Measurements from ENCODE around the gene CDK11B. TPM values are rescaled to one million over a fixed set of nuclear protein-coding genes. Genes with fewer than 3 reads are reported as not detected.
A peak's percentile ranks its signal among the peaks of the same experiment; 100 is the strongest.

The CDK11B gene
- total RNA-seq, 2 donors from 2014 or later = 17.0 to 18.8 TPM

DNA sequence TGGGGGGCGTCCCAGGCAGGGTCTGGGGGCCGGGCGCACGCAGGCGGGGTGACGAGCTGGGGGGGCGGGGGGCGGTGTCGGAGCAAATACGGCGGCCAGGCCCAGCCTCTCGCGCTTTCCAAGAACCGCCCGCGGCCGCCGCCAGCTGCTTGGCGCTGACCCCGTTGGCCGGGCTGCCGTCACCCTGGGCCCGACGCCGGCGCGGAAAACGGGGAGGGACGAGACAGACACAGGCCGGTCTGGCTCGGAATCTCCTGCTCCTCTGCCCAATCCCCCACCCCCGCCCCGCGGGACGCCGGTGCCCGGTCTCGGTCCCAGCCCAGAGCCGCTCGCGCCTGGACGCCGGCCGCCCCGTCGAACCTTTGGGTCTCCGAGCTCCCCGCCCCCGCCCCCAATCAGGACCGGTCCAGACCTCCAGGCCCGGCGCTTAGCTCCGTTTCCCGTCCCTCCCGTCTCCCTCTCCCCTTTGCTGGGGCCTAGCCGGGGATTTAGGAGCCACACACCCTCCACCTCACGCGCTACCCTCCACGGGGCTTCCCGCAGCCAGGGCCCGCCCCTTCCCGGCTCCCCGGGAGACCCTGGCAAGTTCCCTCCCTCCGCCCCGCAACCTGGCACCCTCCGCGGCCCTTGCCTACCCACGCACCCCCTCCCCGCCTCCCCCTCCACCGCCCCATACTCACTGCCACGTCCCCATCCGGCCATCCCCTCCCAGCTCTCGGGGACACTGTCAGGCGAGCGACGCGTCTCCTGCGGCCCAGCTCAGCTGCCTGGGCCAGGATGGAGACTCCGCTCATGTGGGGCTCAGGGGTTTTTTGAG lies 27.6 kb downstream of the CDK11B start:
- intact Hi-C loops (cut with DNase I) = no loop called here
- DNase-seq (peak; percentile 80), ATAC-seq (peak; percentile 54 to 71)

DNA sequence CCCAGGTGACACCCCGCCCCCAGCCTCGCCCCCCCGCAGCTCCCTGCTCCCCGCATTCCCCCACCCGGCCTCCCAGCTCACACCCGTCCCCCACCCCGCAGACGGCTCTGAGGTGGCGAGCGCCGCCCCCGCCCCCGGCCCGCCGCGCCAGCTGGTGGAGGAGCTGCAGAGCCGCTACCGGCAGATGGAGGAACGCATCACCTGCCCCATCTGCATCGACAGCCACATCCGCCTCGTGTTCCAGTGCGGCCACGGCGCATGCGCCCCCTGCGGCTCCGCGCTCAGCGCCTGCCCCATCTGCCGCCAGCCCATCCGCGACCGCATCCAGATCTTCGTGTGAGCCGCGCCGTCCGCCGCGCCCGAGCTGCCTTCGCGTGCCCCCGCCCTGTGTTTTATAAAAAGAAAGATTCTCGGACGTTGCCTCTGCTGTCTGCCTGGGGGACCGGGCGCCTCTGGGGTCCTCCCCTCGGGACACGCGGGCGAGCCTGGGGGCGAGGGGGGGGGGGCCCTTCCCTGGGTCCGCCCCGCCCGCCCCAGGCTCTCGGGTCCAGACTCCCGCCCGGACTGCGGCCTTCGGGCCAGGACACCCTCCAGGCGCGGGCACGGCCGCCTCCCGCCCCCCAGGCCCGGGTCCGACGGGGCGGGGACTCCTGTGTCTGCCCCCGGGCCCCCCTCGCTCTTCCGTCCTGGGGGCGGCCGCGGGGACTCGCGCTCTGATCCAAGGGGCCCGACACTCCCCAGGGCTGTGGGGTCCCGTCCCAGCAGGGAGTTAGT lies 28.4 kb downstream of the CDK11B start:
- DNase-seq (peak; percentile 83), ATAC-seq (peak; percentile 24 to 52)
- intact Hi-C loops (cut with DNase I) = no loop called here

DNA sequence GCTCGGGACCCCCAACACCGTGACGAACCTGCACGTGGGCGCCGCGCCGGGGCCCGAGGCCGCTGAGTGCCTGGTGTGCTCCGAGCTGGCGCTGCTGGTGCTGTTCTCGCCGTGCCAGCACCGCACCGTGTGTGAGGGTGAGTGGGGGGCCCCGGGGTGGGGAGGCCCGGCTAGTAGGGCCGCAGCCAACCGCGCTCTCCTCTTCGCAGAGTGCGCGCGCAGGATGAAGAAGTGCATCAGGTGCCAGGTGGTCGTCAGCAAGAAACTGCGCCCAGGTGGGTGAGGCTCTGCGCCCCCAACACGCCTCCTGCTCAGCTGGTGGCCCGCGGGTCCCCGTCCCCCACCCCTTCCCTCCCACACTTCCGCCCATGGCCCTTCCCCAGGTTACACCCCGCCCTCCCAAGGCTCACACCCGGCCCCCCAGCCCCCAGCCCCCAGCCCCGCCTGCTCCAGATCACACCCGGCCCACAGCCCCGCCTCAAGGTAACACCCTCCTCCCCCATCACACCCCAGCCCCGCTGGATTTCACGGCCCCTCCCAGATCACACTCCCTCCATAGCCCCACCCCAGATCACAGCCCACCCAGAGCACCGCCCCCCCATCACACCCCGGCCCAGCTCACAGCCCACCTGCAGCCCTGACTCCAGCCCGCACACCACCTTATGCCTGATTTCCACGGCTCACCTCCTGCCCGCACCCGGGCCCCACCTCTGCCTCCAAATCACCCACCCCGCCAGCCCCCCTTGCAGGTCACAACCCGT lies 29.2 kb downstream of the CDK11B start:
- intact Hi-C loops (cut with DNase I) = no loop called here
- ATAC-seq = peak in 1 of 2 donors; percentile 2
- DNase-seq = peak; percentile 35

DNA sequence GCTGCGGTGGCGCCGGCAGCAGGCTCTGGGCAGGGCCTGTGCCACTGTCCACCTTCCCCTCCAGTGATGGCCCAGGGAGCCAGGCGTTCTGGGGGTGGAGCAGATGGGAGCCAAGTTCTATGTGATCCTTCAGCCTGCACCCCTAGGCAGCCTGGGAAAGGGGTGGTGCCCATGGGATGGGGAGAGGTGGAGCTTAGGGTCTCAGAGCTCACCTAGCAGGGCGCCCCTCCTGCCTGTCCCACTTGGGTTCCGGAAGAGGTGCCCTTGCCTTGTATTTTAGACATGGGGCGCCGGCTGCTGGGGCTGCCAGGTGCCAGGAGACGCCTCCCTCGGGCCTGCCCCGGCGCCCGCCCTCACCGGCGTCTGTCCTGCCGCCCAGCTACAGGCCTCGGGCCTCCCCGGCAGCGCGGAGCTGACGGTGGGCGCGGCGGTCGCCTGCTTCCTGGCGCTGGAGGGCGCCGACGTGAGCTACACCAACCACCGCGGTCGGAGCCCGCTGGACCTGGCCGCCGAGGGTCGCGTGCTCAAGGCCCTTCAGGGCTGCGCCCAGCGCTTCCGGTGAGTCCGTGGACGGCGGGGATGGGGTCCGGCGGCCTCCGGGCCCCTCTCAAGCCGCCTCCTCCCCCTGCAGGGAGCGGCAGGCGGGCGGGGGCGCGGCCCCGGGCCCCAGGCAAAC lies 29.9 kb downstream of the CDK11B start:
- DNase-seq (no peak), ATAC-seq (no peak)
- intact Hi-C loops (cut with DNase I) = no loop called here

DNA sequence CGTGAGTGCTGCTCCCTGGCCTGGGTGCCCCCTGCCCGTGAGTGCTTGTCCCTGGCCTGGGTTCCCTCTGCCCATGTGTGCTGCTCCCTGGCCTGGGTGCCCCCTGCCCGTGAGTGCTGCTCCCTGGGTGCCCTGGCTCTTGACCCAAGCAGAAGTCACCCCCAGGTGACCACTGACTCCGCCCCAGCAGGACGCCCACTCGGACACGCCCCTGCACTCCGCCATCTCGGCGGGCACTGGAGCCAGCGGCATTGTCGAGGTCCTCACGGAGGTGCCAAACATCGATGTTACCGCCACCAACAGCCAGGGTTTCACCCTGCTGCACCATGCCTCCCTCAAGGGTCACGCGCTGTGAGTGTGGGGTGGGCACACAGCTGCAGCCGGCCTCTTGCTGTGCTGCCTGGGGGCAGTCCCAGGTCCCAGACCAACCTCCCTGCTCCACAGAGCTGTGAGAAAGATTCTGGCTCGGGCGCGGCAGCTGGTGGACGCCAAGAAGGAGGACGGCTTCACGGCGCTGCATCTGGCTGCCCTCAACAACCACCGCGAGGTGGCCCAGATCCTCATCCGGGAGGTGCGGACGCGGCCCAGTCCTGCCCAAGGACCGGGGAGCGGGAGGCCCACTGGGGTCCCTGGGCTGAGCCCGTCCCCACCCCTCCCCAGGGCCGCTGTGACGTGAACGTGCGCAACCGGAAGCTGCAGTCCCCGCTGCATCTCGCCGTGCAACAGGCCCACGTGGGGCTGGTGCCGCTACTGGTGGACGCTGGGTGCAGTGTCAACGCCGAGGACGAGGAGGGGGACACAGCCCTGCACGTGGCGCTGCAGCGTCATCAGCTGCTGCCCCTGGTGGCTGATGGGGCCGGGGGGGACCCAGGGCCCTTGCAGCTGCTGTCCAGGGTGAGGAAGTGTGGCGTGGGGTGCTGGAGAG lies 30.7 kb downstream of the CDK11B start:
- DNase-seq (no peak), ATAC-seq (no peak)
- intact Hi-C loops (cut with DNase I) = no loop called here

DNA sequence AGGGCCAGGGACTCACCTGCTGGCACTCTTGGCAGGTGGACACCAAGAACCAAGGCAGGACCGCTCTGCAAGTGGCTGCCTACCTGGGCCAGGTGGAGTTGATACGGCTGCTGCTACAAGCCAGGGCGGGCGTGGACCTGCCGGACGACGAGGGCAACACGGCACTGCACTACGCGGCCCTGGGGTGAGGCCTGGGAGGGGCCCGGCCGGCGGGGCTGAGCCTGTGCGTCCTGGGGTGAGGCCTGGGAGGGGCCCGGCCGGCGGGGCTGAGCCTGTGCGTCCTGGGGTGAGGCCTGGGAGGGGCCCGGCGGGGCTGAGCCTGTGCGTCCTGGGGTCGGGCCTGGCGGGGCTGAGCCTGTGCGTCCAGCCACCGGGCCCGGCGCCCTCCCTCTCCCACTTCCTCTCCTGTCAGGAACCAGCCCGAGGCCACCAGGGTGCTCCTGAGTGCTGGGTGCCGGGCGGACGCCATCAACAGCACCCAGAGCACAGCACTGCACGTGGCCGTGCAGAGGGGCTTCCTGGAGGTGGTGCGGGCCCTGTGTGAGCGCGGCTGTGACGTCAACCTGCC lies 31.5 kb downstream of the CDK11B start:
- ATAC-seq (no peak), DNase-seq (no peak)
- intact Hi-C loops (cut with DNase I) = no loop called here

DNA sequence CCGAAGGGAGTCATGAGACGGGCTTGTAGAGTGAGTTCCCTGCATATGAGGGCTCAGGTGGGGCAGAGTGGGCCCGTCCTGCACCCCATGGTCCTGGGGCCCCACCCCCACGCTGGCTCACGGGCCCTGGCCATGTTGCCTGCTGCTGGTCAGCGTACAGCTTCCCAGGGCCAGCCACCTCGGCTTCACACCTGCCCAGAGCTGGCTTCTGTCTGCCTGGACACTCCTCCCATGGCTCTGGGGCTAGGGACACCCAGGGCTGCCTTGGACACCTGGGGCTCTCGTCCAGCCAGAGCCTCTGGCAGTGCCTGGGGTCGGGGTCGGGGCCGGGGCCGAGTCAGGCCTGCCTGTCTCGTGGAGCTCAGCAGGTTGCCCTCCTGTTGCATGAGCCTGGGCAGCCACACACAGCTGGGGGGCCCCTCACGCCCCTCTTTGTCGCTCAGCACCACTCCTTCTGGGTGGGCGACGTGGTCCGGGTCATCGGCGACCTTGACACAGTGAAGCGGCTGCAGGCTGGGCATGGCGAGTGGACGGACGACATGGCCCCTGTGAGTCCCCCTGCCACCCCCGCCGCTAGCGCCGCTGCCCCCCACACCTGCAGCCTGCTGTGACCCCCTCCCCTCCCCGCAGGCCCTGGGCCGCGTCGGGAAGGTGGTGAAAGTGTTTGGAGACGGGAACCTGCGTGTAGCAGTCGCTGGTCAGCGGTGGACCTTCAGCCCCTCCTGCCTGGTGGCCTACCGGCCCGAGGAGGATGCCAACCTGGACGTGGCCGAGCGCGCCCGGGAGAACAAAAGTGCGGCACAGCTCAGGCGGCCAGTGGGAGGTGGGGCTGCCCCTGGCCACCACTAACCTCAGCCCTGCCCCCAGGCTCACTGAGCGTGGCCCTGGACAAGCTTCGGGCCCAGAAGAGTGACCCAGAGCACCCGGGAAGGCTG lies 32.3 kb downstream of the CDK11B start:
- DNase-seq (no peak), ATAC-seq (no peak)
- intact Hi-C loops (cut with DNase I) = no loop called here

DNA sequence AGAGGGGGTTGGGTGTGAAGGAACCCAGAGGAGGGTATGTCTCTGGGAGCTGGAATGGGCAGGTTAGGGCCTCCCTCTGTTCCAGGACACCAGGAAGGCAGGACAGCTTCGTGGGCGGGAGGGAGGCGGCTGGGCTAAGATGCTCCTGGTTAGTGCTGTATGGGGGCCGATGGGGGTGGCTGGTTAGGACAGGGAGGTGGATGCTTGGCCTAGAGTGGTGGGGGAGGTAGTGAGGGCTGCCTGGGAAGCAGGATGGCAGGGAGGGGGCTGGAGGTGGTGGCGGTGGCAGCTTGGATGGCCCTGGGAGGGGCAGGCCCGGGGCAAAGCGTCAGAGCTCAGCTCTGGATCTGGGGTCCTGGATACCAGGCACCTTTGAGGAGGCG lies 33.0 kb downstream of the CDK11B start:
- ATAC-seq (no peak), DNase-seq (no peak)
- intact Hi-C loops (cut with DNase I) = no loop called here

DNA sequence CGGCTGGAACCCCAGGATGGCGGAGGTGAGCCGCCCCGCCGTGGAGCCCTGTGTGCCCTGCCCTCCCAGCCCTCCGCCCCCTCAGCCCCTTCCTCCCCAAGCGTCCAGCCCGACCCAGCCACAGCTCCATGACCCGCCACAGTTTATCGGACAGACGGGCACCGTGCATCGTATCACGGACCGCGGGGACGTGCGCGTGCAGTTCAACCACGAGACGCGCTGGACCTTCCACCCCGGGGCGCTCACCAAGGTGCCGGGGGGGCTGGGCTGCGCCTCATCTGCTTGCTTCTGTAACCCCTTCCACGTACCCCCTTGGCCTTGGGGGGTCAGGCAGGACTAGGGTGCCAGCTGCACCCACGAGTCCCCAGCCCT lies 33.4 kb downstream of the CDK11B start:
- no peak for DNase-seq
- intact Hi-C loops (cut with DNase I) = no loop called here
- ATAC-seq = no peak

DNA sequence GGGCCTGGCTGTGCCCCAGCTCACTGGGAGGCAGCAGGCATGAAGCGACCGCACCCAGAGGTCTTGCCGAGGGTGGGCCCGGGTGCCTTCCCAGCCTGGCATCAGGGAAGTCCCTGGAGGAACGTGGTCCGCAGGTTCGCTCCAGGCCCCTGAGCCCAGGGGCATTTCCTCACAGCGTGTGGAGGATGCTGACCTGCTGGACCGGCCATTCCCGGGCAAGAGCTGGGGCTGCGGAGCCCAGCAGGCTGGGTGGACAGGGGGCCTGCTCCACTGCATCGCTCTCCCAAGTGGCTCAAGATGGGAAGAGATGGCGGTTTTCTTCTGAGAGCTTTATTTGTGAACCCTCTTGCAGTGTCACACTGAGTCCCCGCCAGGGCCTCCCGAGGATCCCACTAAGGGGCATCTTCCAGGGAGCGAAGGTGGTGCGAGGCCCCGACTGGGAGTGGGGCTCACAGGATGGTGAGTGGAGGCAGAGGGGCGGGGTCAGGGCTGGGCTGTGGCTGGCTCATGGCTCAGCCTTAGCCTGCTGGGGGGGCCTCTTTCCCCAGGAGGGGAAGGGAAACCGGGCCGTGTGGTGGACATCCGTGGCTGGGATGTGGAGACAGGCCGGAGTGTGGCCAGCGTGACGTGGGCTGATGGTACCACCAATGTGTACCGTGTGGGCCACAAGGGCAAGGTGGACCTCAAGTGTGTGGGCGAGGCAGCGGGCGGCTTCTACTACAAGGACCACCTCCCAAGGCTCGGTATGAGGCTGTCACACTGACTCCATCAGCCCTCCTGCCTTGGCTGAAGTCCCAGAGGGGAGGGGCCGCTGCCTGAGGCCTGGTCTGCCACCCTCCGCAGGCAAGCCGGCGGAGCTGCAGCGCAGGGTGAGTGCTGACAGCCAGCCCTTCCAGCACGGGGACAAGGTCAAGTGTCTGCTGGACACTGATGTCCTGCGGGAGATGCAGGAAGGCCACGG lies 34.1 kb downstream of the CDK11B start:
- intact Hi-C loops (cut with DNase I) = no loop called here
- ATAC-seq (peak; percentile 32 to 63), DNase-seq (peak; percentile 65)

DNA sequence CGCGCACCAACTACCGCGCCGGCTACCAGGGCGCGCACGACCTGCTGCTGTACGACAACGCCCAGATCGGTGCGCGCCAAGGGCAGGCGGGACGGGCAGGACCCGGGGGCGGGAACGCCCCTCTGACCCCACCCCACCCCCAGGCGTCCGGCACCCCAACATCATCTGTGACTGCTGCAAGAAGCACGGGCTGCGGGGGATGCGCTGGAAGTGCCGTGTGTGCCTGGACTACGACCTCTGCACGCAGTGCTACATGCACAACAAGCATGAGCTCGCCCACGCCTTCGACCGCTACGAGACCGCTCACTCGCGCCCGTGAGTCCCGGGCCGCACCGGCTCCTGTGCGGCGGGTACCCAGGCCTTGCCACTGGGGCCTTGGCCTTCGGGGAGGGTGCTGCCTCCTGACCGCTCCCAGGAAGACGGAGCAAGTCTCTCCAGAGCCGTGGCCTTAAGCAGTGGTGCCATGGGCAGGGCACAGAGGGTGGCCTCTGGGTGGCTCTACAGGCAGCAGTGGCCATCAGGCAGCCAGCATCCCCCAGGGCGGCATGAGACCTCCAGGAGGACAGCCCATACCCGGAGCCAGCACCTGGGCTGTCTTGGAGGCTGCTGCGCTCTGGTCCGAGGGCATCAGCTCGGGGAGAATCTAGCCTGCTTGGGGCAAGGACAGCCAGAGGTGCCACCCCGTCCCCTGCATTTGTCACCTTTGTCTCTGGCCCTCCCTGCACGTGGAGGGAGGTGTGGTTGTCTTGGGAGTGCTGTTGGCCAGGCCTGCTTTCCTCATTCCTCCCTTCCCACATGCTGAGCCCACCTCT lies 35.0 kb downstream of the CDK11B start:
- no peak for DNase-seq
- intact Hi-C loops (cut with DNase I) = no loop called here
- ATAC-seq = no peak

DNA sequence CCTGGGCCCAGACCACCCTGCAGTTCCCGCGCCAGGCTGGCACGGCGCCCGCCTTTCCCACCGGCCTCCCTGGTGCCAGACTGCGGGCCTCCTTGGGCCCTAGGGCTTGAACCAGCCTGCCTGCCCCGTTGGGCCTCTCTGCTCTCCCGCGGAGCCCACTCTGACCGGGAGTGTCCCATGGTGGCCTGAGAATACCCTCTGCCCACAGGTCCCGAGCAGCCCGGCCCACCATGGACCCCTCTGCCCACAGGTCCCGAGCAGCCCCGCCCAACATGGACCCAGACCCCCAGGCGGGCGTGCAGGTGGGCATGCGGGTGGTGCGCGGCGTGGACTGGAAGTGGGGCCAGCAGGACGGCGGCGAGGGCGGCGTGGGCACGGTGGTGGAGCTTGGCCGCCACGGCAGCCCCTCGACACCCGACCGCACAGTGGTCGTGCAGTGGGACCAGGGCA lies 35.6 kb downstream of the CDK11B start:
- ATAC-seq (no peak), DNase-seq (no peak)
- intact Hi-C loops (cut with DNase I) = no loop called here

DNA sequence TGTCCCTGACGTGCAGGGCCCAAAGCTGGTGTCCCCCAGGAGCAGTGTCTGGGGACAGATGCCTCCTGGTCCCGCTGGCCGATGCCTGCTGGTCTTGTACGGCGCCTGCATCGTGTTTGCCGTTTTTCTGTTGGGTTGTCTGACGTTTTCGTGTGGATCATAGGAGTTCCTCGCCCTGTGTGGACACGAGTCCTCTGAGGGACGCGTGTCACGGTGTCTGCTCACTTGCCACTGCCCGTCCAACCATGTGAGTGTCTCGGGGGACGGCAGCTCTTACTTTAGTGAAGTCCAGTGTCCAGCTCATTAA lies 36.1 kb downstream of the CDK11B start:
- intact Hi-C loops (cut with DNase I) = no loop called here
- DNase-seq (no peak), ATAC-seq (no peak)

DNA sequence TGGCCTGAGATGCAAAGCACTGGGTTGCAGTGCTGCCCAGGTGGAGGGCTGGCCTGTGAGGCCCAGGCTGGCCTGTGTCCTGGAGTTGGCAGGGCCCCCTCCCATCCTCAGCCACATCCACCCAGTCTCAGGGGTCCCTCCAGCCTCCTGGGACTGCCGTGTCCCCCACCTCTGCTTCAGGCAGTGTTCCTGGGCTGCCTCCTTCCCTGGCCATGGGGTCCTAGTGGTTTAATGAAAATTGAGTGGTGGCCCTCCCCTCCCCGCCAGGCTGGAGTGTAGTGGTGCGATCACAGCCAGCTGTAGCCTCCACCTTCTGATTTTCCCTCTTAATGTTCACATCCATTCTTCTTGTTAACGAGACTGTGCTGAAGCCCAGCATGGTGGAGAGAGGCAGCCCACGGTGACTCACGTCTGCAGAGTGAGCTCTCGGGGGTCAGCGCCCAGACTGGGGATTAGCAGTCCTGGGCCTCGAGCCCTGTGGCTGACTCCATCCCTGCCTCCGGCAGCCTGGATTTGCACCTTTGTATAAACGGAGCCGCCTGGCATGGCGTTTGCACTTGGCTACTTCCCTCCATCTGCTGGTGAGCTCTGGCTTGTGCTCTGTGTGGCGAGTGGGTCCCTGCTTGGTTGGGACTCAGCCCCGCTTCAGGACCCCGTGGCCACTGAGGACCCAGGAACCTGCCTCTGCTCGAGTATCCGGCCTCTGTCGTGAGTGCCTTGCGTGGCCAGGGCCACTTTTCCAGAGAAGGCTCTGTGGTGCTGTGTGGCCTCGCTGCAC lies 36.6 kb downstream of the CDK11B start:
- intact Hi-C loops (cut with DNase I) = no loop called here

More for the DNA sequence above, 36.6 kb downstream of the CDK11B start:
- DNase-seq (no peak), ATAC-seq (no peak)

Measured in left cardiac atrium (tissue), 4 donors.